H1 (cell line): ENCODE data around the gene APAF1. TPM values are rescaled to one million over a fixed set of nuclear protein-coding genes. Genes with fewer than 3 reads are reported as not detected.

Experiments
- CTCF ChIA-PET: fragments of 300-600 bp; sonication (Branson Sonifier 250); formaldehyde crosslinking; loops from one replicate; lab custom pipeline; 2021; ENCODE audit not compliant: partially characterized antibody; lab: Charles Lee
- POLR2A ChIA-PET: fragments of 300-600 bp; sonication (Branson Sonifier 250); formaldehyde crosslinking; loops from one replicate; lab custom pipeline; 2021; ENCODE audit warnings: inconsistent platforms; ENCODE audit not compliant: partially characterized antibody; lab: Charles Lee
- DNase-seq, 2 experiments: peaks; one replicate each; pipeline versions ENCODE4 v3.0.0 to v3.0.0-alpha.2; 2010 to 2022; ENCODE audit warnings: low spot score in 2 of 2, low read depth in 1 of 2, mixed read lengths in 1 of 2
- FAIRE-seq: peaks from 2 replicates; lab custom pipeline; 2011; peaks lifted over from hg19 to GRCh38; lab: Jason Lieb, UNC
- H2AFZ ChIP-seq: 2 replicates; pipeline ENCODE4 v1.8.1; 2012; ENCODE audit warnings: low read length, inconsistent platforms
- H2AK5ac ChIP-seq: 2 replicates; pipeline ENCODE4 v1.6.1; 2013; ENCODE audit warnings: low read depth, low read length
- H2BK120ac ChIP-seq: replicated peaks from 2 replicates; pipeline ENCODE3; 2013; ENCODE audit warnings: low read depth, low read length, inconsistent platforms
- H2BK12ac ChIP-seq: 2 replicates; pipeline ENCODE4 v1.6.1; 2013; ENCODE audit warnings: low read depth, low read length
- H2BK15ac ChIP-seq: 2 replicates; pipeline ENCODE4 v1.6.1; 2013; ENCODE audit warnings: low read length
- H2BK20ac ChIP-seq: 2 replicates; pipeline ENCODE4 v1.6.1; 2013; ENCODE audit warnings: low read length
- H2BK5ac ChIP-seq: 2 replicates; pipeline ENCODE4 v1.6.1; 2013; ENCODE audit warnings: low read depth, low read length
- H3K14ac ChIP-seq: 2 replicates; pipeline ENCODE4 v1.6.1; 2013; ENCODE audit warnings: inconsistent platforms; ENCODE audit not compliant: insufficient read length
- H3K18ac ChIP-seq: 2 replicates; pipeline ENCODE4 v1.6.1; 2013; ENCODE audit warnings: low read length; ENCODE audit errors: extremely low read depth
- H3K23ac ChIP-seq: 2 replicates; pipeline ENCODE4 v1.6.1; 2013; ENCODE audit warnings: inconsistent platforms; ENCODE audit not compliant: insufficient read length
- H3K23me2 ChIP-seq: 2 replicates; pipeline ENCODE4 v1.6.1; 2013; ENCODE audit warnings: low read depth, low read length
- H3K27ac ChIP-seq: 2 replicates; pipeline ENCODE4 v1.6.1; 2011; ENCODE audit warnings: low read depth, low read length, inconsistent platforms
- H3K27me3 ChIP-seq, 4 experiments: replicated peaks in 1 of 4; 1 replicate in 1 of 4; 2 replicates in 3 of 4; pipeline versions ENCODE4 v1.6.1 to v1.8.1; 2011 to 2013; ENCODE audit warnings: low read length in 3 of 4, mild to moderate bottlenecking in 3 of 4, inconsistent platforms in 2 of 4, mixed read lengths in 2 of 4, moderate library complexity in 1 of 4; ENCODE audit not compliant: control insufficient read depth in 3 of 4, insufficient read depth in 3 of 4; ENCODE audit errors: extremely low read depth in 1 of 4
- H3K36me3 ChIP-seq, 4 experiments: 2 replicates each; pipeline versions ENCODE4 v1.6.1 to v1.8.1; 2011 to 2013; ENCODE audit warnings: mild to moderate bottlenecking in 4 of 4, low read length in 3 of 4, moderate library complexity in 2 of 4, control low read depth in 1 of 4, inconsistent platforms in 1 of 4; ENCODE audit not compliant: insufficient read depth in 4 of 4, control insufficient read depth in 2 of 4
- H3K4ac ChIP-seq: replicated peaks from 2 replicates; pipeline ENCODE3; 2013; ENCODE audit warnings: low read length, low read depth, mixed read lengths, inconsistent platforms; ENCODE audit not compliant: insufficient read length
- H3K4me1 ChIP-seq, 4 experiments: replicated peaks in 1 of 4; 1 replicate in 1 of 4; 2 replicates in 3 of 4; pipeline versions ENCODE4 v1.6.1 to v1.8.1; 2011 to 2013; ENCODE audit warnings: low read length in 3 of 4, inconsistent platforms in 2 of 4, mixed read lengths in 1 of 4; ENCODE audit not compliant: insufficient read depth in 4 of 4, control insufficient read depth in 3 of 4
- H3K4me2 ChIP-seq, 2 experiments: 2 replicates each; pipeline versions ENCODE4 v1.6.1 to v1.8.1; 2011 to 2013; ENCODE audit warnings: low read depth in 2 of 2, low read length in 2 of 2, control low read depth in 1 of 2, inconsistent platforms in 1 of 2, mild to moderate bottlenecking in 1 of 2; ENCODE audit not compliant: insufficient read depth in 1 of 2
- H3K4me3 ChIP-seq, 4 experiments: fragments of 200-600, 300-600 bp in 1 of 4; sonication (generic), shearing (Covaris generic), sonication (Bioruptor Twin) in 1 of 4; 2 replicates each; pipeline versions ENCODE4 v1.5.1 to v1.8.1; 2011 to 2016; ENCODE audit warnings: low read length in 4 of 4, low read depth in 3 of 4, control low read depth in 2 of 4, inconsistent platforms in 2 of 4, mild to moderate bottlenecking in 2 of 4, mixed read lengths in 1 of 4, moderate library complexity in 1 of 4; ENCODE audit not compliant: insufficient read depth in 2 of 4; ENCODE audit errors: extremely low read depth in 1 of 4
- H3K56ac ChIP-seq: replicated peaks from 2 replicates; pipeline ENCODE3; 2013; ENCODE audit warnings: low read depth, mild to moderate bottlenecking, mixed read lengths, low read length, inconsistent platforms; ENCODE audit not compliant: insufficient read length
- H3K79me1 ChIP-seq: 2 replicates; pipeline ENCODE4 v1.6.1; 2013; ENCODE audit warnings: low read depth, low read length, control low read depth
- H3K79me2 ChIP-seq, 2 experiments: 2 replicates each; pipeline versions ENCODE4 v1.6.1 to v1.8.1; 2012 to 2013; ENCODE audit warnings: low read length in 2 of 2, mild to moderate bottlenecking in 2 of 2, inconsistent platforms in 1 of 2; ENCODE audit not compliant: insufficient read depth in 2 of 2, control insufficient read depth in 1 of 2
- H3K9ac ChIP-seq, 4 experiments: replicated peaks in 1 of 4; 1 replicate in 1 of 4; 2 replicates in 3 of 4; pipeline versions ENCODE4 v1.6.1 to v1.8.1; 2011 to 2013; ENCODE audit warnings: low read depth in 3 of 4, low read length in 3 of 4, control low read depth in 2 of 4, mild to moderate bottlenecking in 2 of 4, moderate library complexity in 2 of 4, inconsistent platforms in 1 of 4; ENCODE audit errors: extremely low read depth in 1 of 4
- H3K9me3 ChIP-seq, 2 experiments: 2 replicates each; pipeline versions ENCODE4 v1.6.1 to v1.8.1; 2012 to 2013; ENCODE audit warnings: mild to moderate bottlenecking in 2 of 2, moderate library complexity in 2 of 2, control low read depth in 1 of 2, inconsistent platforms in 1 of 2, low read depth in 1 of 2, low read length in 1 of 2, mixed read lengths in 1 of 2; ENCODE audit not compliant: insufficient read depth in 2 of 2
- H4K20me1 ChIP-seq, 2 experiments: replicated peaks in 1 of 2; 2 replicates each; pipeline versions ENCODE3 to v1.8.1; 2011 to 2013; ENCODE audit warnings: inconsistent platforms in 2 of 2, low read length in 2 of 2, mild to moderate bottlenecking in 1 of 2; ENCODE audit not compliant: insufficient read depth in 2 of 2, control insufficient read depth in 1 of 2
- H4K5ac ChIP-seq: 2 replicates; pipeline ENCODE4 v1.6.1; 2013; ENCODE audit warnings: low read length, low read depth, mixed read lengths, inconsistent platforms; ENCODE audit not compliant: insufficient read length
- H4K8ac ChIP-seq: 2 replicates; pipeline ENCODE4 v1.8.0; 2013; ENCODE audit warnings: mild to moderate bottlenecking, moderate library complexity, low read length, inconsistent platforms; ENCODE audit not compliant: insufficient read depth; ENCODE audit errors: extremely low read depth
- H4K91ac ChIP-seq: replicated peaks from 2 replicates; pipeline ENCODE3; 2013; ENCODE audit warnings: low read length, mixed read lengths, inconsistent platforms; ENCODE audit not compliant: insufficient read length
- SIRT6 ChIP-seq: IDR thresholded peaks from one replicate; pipeline ENCODE4 v1.7.1; 2012; ENCODE audit warnings: low read length, inconsistent platforms
- polyA plus RNA-seq, 7 experiments: library from polyadenylated mRNA; depleted of rRNA in 3 of 7; stranded (reverse) in 5 of 7; unstranded in 2 of 7; fragments of >200 nt in 5 of 7; fragments of 200-250 nt in 2 of 7; gene quantifications; 1 replicate in 5 of 7; 2 replicates in 1 of 7; 4 replicates in 1 of 7; pipeline versions ENCODE4 v1.2.1 to v1.2.3, GENCODE V29; 2011 to 2013; ENCODE audit warnings: missing spikeins in 2 of 7, mixed read lengths in 2 of 7
- total RNA-seq: library from RNA; stranded (reverse); fragmentation: NEBNext Ultra II Directional; extraction: Animal tissue kit (Norgen Biotek cat#: 25700); gene quantifications from 2 replicates; pipeline ENCODE4 v1.2.1, GENCODE V29; 2021

APAF1 gene
- total and polyA plus RNA-seq, 2 of the 8 experiments (the other 6 are each of a cell fraction or from before 2014, with no cell fraction given), result 4.7 to 22.6 TPM

DNA sequence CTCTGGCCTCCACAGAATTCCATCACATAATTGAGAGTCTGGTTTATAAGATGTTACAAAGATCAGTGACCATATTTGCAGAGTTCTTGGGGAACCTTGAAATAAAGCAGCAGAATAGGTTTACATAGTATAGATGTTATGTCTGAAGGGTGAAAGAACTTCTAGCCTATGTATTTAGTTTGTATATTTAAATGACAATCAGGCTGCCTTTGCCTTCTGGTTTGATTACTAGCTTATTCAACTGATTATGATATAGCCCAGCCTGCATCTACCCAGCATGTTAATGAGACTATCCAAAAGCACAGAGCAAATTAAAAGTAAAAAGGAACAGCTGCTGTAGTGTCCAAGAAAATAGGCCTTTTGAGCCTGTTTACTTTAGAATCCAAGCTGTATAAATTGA, 85.3 kb downstream of the APAF1 start:
- H3K79me1 ChIP-seq, result no peaks in the 10 kb centered on the region
- no peak overlapping the region for H3K27ac ChIP-seq
- no peaks in the 10 kb centered on the region for H3K9me3 ChIP-seq
- H3K56ac ChIP-seq, result no peak overlapping the region
- no peak overlapping the region for H2BK20ac ChIP-seq
- POLR2A ChIA-PET, result interaction anchor here (1.4 kb wide), 1 partner anchor 12 kb away, joined by 3 read pairs; no protein-coding TSS in a partner anchor
- DNase-seq (no peak), FAIRE-seq (no peak)
- H3K23me2 ChIP-seq, result no peaks in the 10 kb centered on the region
- no peak overlapping the region for H2BK15ac ChIP-seq
- no peak overlapping the region for H4K8ac ChIP-seq
- no peak overlapping the region for H3K14ac ChIP-seq
- H2BK5ac ChIP-seq, result no peak overlapping the region
- no peak overlapping the region for H2BK12ac ChIP-seq
- no peaks in the 10 kb centered on the region for H3K27me3 ChIP-seq
- H3K18ac ChIP-seq, result no peak overlapping the region
- no peak overlapping the region for H3K23ac ChIP-seq
- no peak overlapping the region for H3K4ac ChIP-seq
- no peak overlapping the region for H2AFZ ChIP-seq
- peaks cover 0 to 3% (median 0%) of the 10 kb centered on the region in 4 experiments; a peak in 3 of 8 replicates for H3K36me3 ChIP-seq
- no peak overlapping the region for H2AK5ac ChIP-seq
- CTCF ChIA-PET, result interaction anchor here (0.6 to 6.7 kb wide), 9 partner anchors 11 to 268 kb away, joined by 3 to 57 read pairs (median 4); no protein-coding TSS in a partner anchor
- H4K5ac ChIP-seq, result no peak overlapping the region
- H3K4me2 ChIP-seq, result no peak overlapping the region
- H3K79me2 ChIP-seq, result no peaks in the 10 kb centered on the region
- no peak overlapping the region for H2BK120ac ChIP-seq
- H4K91ac ChIP-seq, result no peak overlapping the region
- no peaks in the 10 kb centered on the region for H3K4me1 ChIP-seq
- no peak overlapping the region for H3K9ac ChIP-seq
- no peak overlapping the region for H3K4me3 ChIP-seq
- no peaks in the 10 kb centered on the region for H4K20me1 ChIP-seq
- no peak for TF ChIP-seq SIRT6
